Putamen (tissue), 1 donor: Measurements from ENCODE around the gene HS6ST2.

Source experiments
- DNase-seq: peaks from one replicate; pipeline ENCODE4 v3.0.0-alpha.2; 2016; ENCODE audit warnings: low spot score

The HS6ST2 gene

DNA sequence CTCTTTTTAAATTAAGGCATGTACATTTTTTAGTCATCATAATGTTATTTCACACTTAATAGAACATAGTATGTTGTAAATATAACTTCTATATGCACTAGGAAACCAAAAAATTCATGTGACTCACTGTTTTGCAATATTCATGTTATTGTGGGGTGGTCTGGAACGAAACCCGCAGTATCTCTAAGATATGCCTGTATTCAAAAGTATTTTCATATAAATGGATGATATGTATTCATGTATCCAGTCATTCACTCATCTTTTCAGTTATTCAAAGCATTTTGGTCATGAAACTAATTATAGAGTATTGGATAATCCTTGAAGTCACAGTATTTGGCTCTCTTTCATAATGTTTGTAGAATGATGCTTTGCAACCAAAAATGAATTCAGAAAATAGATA, 168.1 kb downstream of the HS6ST2 start:
- DNase-seq: no peak

DNA sequence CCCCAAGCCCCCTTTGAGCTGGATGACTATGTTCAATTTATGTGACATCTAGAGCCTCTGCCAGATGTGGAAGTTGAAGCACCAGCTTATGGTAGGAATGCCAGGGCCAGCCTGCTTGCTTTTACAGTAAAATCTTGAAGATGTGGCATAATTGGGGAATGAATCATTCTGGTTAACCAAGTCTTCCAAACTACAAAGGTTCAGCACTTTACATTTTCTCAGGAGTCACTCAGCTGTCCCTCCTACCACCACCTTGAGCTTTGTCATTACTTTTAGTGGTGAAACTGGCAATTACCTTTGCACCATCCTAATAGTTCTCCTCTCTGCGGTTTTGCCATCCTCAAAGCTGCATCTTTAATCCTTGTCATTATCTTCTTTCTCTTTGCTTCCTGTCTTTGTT, 172.2 kb downstream of the HS6ST2 start:
- no peak for DNase-seq

DNA sequence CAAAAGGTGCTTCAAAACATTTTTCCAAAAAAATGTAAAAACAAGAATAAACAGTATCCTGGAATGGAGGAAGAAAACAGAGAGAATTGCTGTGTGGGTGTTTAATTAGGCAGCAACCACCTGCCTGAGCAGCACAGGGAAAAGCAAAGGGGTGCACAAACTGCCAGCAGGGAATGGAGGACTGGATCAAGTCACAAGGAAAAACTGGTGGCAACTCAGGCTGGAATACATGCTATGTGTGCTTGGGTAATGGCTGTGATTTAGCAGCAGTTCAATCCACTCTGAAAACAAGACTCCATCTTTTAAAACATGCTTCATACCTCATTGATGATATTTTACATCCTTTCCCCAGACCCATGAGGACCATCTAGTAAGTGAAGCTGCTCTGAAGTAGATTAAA, 179.5 kb downstream of the HS6ST2 start:
- no peak for DNase-seq

DNA sequence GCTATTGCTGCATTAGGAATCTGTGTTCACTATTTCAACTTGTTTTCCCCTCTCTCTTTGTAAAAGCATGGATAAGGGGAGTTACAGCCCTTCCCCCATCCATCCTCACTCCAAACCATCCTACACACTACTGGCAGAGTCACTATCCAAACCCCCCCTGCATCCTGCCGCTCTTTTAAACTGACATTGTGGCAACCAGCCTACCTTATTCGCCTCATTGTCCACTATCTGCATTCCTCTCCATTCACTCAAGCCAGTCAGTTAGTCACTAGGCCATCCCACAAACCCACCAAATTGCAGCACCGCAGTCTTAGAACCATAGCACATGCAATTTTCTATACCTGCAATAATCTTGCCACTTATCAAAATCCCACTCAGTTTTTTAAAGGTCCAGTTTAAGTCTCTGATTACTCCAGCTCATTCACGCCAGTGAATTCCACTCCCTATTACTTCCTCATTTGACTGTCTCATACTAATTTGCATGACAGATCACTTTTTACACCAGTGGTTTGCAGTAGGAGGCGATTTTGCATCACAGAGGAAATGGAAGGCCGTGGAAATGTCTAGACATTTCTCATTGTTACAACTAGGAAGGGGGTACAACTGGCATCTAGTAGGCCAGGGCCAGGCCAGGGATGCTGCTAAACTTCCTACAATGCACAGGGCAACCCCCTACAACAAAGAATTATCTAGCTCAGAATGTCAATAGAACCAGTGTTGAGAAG, 181.8 kb downstream of the HS6ST2 start:
- DNase-seq: no peak

DNA sequence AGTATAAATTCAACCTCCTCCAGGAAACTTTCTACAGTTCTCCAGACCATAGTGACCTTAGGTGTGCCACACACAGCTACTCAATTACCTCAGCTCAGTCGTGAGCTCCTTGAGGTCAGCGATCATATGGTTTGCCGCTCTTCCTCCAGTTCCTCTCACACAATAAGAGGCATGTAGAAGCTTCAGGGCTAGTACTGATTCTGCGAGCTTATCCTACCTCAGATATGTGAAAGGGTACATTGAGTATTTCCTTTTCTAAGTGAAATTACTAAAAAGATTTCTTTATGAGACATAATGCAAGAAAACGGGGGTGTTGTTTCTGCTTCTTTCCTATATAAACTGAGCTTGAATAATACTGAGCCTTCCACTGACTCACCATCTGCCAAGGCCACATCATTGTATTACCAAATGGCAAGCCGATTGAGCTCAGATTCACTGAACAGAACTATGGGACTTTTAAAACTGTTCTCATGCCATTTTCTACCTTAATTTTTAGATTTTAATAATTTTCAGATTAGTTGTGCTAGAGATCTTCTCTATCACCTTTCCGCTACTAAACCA, 183.1 kb downstream of the HS6ST2 start:
- no peak for DNase-seq

DNA sequence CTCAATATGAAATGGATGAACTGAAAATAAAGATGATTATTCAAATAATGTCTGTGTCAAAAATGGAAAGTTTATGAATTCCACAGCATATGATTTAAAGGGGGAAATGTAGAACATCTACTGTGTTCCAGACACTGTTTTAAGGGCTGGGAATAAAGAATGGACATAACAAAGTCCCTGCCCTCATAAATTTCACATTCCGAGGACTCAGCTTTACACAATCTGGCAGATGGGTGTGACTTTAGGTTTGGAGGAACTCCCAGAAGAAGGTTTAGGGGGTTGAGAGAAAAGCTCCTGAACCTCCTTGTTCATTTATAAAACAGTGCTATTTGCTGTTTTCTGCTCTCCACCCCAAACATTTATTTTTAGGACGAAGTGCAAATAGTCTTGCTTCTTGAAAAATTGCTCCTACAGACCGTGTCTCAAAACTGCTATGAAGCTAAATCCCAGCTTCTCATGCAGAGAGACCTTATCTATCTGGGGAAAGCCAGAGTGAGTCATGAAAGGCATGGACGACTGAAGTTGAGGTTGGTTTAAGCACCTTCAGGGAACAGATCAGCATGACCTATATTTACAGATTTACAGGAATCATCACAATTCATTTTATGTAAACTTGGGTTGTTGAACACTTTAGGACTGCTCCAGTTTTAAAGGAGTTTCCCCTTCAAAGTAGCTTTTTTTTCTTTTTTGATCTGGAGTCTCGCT, 184.3 kb downstream of the HS6ST2 start:
- DNase-seq: no peak

DNA sequence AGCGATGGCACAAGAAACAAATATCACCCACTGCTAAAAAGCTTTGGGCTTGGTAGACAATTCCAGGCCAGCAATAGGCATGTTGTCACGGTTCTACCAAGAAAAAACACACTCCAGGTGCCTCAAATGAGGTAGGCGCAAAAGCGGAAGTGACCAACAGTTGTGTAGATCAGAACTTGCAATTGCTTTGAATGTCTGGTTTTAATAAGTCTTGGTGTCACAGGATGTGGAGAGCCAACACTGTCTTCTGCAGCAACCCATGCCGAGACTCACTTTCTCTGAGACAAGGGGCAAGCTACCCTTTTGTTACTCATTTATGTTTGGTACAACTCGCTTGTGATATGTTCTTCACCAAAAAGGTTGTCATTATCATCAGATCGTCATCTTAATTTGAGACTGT, 188.8 kb downstream of the HS6ST2 start:
- no peak for DNase-seq

DNA sequence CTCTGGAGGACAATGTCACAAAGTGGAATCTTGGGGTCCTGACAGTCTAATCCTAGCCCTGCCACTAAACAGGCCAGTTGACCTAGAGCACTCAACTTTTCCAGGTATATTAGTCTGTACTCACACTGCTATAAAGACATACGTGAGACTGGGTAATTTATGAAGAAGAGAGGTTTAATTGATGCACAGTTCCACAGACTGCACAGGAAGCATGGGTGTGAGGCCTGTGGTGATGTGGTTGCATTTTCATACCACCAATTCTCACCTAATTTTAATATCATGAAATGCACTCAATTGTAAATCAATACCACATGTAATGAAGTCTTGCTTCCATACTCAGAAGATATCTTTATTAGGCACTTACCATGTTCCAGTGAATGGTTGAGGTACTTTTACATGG, 192.0 kb downstream of the HS6ST2 start:
- DNase-seq: no peak

DNA sequence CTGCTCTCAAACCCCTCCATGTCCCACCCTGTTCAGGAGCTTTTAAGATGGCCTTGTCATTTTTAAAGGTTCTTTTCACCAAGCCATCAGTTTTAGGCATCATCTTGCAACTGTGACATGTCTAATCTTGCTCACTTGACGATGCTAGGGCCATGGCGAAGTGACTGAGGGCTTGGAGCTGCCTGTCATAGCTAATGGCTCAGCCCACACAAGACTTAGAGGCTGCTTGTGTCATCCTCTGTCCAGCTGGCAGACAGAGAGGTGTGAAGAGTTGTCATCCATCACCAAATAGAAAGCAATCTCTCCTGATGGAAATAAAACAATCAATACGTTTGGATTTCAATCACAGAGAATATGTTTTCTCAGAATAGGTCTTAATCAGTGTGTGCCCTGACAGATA, 194.9 kb downstream of the HS6ST2 start:
- DNase-seq: no peak

DNA sequence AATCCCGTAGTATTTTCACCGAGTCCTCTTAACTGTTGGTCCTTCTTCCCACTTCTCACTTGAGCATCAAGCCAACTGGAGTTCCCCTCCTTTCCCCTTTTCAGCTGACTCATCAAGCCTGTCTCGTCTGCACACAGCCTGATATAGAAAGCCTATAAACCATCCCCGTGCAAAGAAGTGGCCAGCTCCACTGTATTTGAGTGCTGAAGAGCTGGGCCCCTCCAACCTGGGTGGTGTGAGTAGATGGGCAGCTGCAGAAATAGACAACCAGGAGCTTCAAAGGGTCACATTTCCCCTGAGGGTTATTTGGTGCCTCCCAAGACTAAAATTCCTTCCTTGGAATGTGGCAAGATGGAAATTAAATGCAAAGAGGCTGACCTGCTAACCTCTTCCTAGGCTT, 199.7 kb downstream of the HS6ST2 start:
- DNase-seq: no peak

DNA sequence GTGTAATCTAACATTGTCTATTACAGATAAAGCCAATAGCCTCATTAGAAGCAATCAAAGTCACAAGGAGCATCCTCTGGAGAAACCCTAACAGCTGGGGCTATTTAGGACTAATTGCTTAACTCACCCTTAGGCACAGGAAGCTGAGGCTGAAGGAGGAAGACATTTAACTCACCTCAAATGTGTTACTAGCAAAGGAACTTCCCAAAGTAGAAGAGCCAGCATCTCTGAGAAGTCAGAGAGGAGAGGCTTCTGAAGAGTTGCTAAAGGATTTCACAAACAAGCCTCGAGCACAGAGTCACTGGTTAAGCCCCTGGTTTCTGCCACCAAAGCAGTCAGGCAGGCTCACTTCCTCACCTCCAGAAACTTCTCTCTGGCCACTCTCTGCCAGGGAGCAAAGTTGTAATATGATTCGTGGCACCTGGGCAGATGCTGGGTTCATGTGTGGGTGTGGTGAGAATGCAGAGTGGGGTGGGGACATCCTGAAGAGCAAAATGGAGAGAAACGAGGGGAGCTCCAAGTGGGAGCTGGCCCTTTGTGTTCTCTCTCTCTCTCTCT, 201.3 kb downstream of the HS6ST2 start:
- no peak for DNase-seq

DNA sequence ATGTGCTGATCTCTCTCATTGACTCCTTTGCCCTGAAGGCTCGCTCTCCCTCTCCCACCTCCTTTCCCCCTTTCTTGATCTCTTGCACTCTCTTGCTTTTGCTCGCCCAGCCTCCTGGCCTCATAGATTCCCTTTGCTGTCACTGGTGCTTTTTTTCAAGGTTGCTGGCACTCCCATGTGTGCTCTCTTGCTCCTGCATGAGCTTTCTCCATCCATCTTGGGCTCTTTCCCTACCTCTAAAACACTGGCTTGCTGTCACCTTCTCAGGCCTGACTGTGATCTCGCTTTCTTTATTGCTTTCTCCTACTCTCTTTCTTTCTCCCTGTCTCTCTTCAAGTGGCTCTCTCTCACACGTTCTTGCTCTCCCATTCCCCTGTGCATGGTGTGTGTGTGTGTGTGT, 202.0 kb downstream of the HS6ST2 start:
- DNase-seq: no peak

DNA sequence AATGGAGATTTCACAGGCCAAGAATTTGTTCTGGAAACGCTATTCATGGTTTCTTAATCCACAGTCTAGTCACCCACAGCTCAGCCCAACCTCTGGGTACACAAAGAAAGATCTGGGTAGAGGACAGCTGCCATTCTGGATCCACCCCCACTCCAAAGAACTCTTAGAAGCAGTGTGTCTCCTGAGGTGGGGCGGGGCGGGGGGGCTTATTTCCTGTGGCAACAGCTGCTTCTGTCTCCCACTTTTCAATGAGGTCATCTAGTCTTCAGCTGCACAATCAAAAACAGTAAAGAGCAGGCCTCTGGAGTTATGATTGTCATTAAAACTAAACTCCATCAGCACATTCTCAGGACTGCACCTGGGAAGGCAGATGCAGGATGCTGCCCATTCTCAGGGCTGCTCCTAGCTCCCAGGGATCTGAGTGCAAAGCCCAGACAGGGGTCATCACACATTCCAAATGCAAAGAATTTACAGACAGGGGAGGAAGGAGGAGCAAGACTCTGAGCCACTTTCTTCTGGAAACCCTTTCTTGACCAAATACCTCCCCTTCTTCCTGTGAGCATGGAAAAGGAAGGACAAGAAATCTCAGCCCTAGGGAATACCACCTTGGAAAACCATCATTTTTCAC, 207.3 kb downstream of the HS6ST2 start:
- DNase-seq: no peak

DNA sequence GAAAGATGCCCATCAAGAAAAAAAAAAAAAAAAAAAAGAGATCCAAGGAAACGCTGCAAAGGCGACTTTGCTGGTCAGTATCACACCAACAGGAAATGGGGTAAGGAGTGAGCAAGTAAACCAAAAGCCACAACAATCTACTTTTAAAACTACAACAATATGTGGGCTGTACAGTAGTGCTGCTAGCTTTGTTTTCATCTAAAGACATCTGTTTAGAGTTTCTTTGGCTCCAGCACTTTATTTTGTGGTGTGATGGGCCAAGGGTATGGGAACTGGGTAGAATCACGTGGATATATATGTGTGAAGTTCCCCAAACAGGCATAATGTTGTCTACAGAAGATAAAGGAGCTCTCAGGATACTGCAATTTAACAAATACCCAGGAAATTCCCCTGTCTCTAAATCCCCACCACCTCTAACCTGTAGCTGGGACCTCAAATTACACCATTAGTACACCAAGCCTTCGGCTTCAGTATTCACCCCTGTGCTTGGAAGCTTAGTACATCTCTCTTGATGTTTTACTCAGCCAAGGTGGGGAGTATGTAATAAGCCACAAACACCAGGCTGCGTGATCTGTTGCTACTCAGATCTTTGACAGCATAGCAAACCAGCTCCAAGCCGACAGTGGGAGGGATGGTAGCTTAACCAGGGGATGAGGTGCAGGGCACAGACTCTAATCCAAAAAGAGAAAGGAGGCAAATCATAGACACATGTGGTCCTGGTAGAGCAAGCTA, 207.9 kb downstream of the HS6ST2 start:
- no peak for DNase-seq

DNA sequence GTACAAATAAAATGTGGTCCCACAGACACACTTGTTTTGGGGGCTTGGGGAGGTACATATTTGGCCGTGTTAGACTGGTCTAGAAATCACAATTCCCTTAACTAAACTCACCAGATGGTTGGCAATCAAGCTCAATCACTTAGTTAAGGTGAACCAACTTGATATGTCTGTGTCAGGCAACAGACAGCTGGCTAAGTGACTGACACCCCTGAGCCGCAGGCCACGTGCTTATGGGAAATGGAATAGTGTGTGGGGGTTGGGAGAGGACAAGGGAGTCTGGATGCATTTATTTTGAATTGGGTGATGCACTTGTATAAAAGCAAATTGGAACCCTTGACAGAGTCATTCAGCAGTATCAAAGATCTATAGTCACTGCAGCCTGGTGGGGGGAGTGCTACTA, 209.0 kb downstream of the HS6ST2 start:
- DNase-seq: no peak

DNA sequence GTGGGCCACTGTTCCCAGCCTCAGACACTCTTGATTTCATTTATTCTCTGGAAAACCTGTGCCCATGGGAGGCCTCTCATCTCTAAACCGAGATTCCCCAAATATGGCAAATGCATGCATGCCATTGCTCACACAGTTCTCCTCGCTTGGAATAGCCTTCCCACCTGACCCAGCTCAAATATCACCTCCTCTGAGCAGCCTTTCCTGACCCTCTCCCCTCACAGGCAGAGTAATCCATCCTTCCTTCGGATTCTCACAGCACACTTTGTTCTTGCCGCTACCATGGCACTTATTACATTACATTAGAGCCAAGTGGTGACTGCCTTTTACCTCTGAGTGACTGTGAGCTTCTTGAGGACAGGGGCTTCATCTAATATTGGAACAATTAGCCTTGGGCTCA, 209.5 kb downstream of the HS6ST2 start:
- no peak for DNase-seq

DNA sequence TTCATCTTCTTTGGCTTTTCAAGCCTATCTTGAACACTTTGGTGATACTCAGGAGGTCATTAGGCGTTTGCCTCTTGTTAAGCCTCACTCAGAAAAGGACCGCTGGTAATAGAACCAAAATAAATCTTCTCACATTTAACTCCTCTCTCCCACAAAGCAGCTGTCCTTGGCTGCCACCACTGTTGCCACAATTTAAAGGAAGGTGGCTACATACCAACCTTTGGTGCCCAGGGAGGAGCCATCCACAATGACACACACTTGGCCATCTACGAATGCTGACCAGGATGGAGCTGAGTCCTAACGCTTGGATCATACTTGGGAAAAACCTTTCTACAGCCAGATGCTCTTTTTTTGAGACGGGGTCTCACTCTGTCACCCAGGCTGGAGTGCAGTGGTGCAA, 210.2 kb downstream of the HS6ST2 start:
- DNase-seq: no peak

DNA sequence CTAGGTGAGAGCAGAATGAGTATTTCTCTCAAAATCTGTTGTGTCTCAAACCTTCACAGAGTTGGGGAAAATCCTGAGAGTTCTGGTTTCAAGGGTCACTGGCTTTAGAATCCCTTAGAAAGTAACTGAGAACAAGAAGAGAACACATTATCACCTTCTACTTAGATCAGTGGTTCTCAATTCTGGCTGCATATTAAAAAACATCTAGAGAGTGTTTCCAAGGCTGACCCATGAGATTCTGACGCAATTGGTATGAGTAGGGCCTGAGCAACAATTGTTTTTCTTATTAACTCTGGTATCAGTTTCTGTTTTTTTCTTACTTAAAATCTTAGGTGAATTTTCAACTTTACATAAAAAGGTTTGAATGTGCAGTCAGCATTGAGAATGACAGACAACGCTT, 212.8 kb downstream of the HS6ST2 start:
- DNase-seq: no peak

DNA sequence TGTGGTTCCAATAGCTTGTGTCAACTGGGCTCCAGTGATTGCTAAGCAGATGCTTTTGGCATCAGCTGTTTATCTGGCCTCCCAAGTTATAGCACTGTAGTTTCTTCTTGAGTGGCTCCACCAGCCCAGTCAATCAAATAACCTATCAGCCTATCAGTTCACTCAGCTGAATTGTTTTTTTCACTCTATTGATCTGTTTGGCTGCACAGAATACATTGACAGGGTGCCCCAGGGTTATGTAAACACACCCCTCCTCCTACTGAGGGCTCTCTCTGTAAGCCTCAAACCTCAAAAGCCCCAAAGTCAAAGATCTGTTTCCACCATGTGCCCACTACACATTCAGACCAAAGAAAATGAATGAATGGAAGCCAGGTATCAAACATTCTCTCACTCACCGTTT, 214.0 kb downstream of the HS6ST2 start:
- no peak for DNase-seq

DNA sequence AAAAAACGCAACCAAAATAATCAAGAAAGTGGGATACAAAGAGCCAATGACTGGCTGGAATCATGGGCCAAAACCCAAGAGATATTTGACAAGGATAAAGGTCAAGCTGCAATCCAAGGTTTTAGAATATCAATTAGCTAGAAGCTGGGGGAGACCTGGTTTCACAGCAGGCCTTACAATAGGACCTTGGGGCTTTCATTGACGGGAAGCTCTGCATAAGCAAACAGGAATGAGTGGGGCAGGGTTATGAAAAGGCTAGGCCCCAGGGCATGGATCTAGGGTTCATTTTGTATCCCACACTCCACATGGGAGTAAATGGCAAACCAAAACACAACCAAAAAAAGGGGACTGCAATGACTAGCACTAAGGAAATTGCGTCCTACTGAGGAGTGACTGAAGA, 215.3 kb downstream of the HS6ST2 start:
- DNase-seq: no peak

DNA sequence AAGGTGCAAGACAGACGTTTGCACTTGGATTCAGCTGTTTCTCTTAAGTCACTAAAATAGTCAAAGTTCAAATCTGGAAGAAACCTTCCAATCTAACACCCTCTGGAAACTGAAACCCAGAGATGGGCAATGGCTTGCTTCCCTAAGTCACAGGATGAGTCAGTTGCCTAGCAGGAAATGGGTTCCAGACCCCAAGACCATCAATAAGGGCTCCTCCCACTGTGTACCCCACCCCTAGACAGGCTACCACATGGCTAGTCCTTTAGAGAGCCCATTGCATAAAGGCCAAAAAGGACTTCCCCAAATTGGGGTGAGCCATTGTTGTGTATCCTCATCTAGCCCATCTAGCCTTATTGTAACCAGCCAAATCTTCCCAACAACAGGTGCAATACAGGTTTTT, 216.2 kb downstream of the HS6ST2 start:
- no peak for DNase-seq

DNA sequence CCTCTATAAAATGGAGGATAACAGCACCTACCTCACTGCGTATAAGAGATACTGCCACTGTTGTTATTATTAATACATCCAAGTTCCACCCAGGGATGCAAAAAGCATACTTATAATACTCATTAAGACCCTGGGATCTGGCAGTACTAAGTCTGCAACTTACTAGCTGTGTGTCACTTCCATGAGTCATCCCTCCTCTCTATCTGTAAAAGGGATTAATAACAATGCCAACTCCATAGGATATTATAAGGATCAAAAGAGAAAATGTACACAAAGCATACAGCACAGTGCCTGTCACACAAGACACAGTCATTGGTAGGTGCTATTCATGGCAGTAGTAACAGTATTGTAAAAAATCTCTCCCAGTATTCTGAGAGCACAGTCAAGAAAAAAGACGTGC, 216.7 kb downstream of the HS6ST2 start:
- DNase-seq: no peak
